HG02588 (cell line): Measurements from ENCODE around the gene ZNF649.
"Not testable (repeated sequence)": the region's sequence is repeated elsewhere in the genome, so short reads cannot be mapped to it uniquely, and the experiment has no call there.

Experiments used
- ATAC-seq: cut with Tn5 transposase; IDR thresholded peaks from one replicate; pipeline ENCODE4 v1.9.1; 2021; ENCODE audit warnings: mild to moderate bottlenecking, moderate library complexity; ENCODE audit not compliant: unreplicated experiment

ZNF649 gene

DNA sequence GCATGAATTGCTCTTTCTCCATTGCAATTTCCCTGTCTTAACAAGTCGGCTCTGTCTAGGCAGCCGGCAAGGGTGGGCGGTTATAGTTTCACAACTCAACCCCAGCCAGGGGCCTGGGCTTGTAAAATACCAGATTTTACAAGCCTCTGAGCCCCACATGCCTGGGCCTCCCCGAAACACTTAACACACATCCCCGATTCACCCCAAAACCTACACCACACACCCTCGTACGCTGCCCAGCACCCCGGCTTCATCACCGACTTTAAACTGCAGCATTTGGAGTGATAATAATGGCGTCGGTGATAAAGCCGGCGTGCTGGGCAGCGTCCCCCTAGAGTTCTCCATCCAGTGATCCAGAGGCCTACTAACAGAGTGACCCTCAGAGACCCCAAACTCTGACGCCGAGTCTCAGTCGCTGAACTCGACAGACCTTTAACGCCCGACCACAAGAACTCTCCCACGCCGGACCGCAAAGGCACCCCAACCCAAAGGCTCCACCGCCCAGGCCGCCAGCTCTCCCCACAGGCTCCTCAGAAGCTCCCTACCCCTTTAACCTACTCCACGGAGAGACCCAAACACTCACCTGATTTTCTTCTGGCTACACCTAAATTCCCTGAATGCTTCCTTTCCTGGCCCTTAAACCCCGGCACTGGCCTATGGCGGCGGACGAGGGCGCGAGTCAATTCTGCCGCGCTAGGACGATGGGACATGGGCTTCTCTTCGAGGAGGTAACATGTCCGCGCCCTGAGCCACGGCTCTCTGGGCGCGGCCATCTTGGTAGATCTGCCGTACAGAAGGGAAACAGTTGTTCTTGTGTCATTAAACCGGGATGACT, at the start of gene ZNF649:
Gene ZNF649, minus strand, starts transcription at position 687 of the 835 bp plus-strand sequence. CDS start 4,910 bp downstream, outside the sequence.
- ATAC-seq, result peak; percentile 87

DNA sequence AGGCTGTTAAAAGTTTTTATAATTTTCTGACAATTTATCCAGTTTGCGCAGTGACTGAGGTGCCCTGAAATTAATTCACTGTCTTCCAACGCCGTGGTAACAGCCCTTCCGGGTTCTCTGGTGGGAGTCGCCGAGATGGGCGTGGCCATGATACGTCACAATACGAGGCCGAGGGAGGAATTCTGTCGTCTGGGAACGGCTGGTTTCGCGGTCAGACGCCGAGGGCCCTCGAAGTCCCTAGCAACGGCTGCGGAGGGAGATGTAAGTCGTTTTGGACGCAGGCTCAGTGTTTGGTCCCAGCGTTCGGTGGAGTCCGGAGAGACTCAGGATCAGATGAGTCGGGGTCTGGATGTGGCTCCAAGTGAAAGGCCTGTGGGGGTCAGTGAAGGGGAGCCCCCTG, 44.2 kb upstream of the ZNF649 start:
- ATAC-seq, result no peak

DNA sequence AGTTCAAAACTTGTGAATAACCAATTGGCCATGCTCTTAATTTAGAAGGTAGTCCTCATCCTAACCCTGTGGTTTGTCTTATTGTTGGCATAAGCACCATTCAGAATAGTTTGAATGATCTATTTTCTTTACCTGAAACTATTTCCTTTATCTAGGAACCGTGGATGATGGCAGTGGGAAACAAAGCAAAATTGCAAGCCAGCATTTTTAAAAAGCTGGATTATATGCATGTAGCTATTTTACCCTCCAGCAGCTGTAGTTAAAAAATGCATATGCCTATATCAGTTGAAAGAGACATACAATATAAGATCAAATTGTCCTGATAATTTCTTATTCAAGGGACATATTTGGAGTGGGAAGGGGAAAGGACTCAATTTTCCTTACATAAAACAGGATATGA, 41.8 kb upstream of the ZNF649 start:
- ATAC-seq, result no peak

DNA sequence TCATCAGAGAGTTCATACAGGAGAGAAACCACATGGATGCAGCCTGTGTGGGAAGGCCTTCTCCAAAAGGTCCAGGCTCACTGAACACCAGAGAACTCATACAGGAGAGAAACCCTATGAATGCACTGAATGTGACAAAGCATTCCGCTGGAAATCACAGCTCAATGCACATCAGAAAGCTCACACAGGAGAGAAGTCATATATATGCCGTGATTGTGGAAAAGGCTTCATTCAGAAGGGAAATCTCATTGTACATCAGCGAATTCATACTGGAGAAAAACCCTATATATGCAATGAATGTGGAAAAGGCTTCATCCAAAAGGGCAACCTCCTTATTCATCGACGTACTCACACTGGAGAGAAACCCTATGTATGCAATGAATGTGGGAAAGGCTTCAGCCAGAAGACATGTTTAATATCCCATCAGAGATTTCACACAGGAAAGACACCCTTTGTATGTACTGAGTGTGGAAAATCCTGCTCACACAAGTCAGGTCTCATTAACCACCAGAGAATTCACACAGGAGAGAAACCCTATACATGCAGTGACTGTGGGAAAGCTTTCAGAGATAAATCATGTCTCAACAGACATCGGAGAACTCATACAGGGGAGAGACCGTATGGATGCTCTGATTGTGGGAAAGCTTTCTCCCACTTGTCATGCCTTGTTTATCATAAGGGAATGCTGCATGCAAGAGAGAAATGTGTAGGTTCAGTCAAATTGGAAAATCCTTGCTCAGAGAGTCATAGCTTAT, 40.2 kb upstream of the ZNF649 start:
- ATAC-seq, result no peak

DNA sequence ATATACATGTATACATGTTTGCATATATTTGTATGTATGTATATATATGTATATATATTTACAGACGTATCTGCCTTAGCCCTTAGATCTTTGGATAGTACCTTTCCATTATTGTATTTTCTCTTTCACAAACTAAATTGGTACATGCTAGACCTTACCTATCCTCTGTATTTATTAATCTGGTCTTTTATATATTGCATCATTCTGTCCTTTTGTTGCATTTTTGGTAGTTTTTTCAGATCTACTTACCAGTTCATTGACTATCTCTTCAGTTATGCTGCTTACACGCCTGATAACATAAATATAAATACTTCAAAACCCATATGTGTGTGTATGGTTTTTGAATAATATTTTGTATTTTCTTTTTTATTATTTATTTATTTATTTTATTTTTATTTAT, 34.1 kb upstream of the ZNF649 start:
- no peak for ATAC-seq

DNA sequence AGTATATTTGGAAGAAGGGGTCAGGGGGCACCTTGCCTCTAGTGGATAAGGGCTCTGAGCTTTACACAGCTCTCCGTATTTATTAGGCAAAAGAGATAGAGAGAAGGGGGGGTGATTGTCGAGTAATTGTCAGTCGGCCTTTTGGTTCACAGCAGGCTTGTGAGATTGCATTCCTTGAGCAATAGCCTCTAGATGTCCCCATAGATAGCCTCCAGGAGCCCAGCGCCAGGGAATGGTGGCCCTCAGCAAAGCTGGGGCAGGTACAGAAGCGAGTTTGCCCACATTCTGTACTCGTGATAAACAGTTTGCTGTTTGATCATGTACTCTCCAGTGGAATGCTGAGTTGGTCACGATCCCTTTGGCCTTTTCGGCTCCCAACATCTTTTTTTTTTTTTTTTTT, 27.1 kb upstream of the ZNF649 start:
- no peak for ATAC-seq

DNA sequence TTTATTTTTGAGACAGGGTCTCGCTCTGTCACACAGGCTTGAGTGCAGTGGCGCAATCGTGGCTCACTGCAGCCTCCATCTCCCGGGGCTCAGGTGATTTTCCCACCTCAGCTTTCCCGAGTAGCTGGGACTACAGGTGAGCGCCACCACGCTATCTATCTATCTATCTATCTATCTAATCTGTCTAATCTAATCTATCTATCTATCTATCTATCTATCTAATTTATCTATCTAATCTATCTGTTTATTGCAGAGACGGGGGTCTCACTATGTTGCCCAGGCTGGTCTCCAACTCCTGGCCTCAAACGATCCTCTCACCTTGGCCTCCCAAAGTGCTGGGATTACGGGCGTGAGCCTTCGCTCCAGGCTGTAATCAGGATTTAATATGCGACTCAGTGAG, 23.0 kb upstream of the ZNF649 start:
- ATAC-seq, result no peak

DNA sequence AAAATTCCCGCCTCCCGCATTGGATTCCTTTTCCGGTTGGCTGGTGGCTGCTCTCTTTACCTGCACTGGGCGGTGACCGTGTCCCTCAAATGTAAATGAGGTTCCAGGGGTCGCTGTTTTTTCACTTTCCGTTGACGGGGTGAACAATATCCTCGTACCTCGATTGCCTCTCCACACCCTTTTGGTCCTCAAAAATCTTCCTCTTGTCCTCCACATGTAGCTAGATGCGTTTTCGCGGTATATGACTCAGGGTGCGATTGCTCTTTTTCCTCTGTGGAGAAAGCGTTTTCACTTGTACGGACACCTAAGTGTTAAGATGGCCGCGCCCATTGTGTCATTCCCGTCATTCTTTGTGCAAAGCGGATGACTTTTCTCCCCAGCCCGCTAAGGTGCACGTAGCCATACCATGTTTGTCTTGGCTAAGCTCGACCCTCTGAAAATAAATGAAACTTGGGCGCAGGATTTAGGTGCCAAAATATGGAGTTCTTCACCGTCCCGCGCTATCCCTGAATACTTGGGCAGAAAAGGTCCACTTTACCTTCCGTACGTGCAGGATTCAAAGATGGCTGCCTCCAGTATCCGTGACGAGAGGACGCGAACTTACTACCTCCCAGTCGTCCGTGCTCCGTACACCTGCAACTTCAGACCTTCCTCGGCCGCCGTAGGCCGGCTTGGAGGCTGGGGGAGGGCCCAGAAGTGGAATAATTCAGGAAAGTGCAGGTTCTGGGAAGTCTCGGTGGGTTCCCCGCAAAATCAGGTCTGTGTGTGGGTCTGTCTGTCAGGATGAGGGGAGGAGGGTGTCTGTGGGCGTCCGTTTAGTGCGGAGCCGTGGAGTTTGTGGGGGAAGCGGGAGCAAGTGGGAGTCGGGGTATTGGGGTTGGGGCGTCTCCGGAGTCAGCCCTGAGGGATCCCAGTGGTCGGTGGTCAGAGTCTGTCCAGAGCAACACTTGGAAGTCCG, 22.2 kb upstream of the ZNF649 start, which contains the start of gene ZNF613:
Gene ZNF613, plus strand, starts transcription at position 689 of the 958 bp plus-strand sequence. CDS start 8,749 bp downstream, outside the sequence.
- peak; percentile 90 for ATAC-seq

DNA sequence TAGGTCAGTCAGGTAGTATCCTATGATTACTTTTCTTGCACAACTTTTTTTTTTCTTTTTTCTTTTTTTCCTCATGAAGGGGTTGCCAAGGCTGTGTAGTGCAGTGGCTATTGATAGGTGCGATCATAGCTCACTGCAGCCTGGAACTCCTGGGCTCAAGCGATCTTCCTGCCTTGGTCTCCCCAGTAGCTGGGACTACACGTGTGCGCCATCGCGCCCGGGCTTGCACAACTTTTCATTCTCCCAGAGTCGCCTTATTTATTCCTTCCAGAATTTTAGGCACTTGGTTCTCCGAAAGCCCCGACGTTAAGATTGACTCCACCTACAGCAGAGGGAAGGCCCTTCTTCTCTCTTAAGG, 21.6 kb upstream of the ZNF649 start:
- ATAC-seq, result no peak

DNA sequence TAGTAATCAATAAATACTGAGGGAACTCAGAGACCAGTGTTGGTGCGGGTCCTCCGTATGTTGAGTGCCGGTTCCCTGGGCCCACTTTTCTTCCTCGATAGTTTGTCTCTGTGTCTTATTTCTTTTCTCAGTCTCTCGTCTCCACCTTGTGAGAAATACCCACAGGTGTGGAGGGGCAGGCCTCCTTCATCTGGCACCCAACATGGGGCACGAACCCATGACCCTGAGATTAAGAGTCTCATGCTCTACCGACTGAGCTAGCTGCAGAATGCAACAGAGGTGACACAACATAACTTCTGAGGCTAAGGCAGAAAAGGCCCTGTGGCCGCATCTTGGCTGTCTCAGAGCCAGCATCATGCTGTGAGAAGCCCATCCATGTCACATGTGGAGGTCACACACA, 17.1 kb upstream of the ZNF649 start:
- no peak for ATAC-seq

DNA sequence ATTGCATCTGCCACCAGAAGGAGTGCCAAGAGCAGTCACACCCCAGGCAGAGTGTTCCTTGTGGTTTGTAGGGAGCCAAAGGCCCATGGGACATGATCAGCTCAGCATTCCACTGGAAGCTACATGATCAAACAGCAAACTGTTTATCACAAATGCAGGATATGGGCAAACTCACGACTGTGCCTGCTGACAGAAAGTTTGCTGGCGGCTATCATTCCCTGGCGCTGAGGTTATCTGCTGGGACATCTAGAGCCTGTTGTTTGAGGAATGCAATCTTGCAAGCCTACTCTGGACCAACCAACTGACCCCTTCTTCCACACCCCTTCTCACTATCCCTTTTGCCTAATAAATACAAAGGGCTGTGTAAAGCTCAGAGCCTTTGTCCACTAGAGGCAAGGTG, 14.8 kb upstream of the ZNF649 start:
- ATAC-seq, result no peak

DNA sequence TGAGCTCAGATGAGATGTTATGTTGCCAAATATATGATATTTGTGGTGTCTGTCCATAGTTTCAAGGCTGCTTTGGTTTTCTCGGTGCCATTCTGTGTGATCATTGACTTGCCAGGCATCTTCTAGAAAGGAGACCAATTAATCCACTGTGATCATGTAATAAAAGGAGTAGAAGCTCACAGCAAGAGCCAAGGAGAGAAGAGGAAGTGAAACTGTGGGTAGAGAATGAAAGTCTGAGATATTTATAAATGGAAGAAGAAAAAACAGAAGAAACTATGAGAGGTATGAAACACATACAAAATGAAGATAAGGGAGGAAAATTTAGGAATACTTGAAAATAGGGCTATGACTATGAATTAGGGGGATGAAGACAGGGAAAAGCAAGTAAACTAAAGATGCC, 11.3 kb upstream of the ZNF649 start:
- ATAC-seq, result no peak

DNA sequence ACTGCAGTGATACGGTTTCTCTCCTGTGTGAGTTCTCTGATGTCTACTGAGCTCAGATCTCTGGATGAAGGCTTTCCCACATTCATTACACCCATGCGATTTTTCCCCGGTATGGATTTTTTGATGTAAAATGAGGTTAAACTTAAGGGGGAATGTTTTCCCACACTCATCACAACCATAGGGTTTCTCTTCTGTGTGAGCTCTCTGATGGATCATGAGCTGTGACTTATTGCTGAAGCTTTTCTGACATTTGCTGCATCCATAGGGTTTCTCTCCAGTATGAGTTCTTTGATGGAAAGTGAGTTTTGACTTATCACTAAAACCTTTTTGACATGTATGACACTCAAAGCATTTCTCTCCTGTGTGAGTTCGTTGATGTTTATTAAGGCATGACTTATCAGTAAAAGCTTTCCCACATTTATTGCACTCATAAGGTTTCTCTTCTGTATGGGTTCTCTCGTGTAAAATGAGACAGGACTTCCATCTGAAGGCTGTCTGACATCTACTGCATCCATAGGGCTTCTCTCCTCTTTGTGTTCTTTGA, 10.6 kb upstream of the ZNF649 start:
- ATAC-seq, result no peak

DNA sequence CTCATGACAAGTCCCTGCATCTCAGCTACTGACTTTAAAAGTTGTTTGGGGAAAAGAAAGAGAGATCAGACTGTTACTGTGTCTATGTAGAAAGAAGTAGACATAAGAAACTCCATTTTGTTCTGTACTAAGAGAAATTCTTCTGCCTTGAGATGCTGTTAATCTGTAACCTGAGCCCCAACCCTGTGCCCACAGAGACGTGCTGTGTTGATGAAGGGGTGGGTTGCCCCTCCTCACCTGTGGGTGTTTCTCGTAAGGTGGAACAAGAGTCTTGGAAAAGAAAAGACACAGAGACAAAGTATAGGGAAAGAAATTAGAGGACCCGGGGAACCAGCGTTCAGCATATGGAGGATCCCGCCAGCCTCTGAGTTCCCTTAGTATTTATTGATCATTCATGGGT, 3.2 kb upstream of the ZNF649 start:
- ATAC-seq, result not testable (repeated sequence)

DNA sequence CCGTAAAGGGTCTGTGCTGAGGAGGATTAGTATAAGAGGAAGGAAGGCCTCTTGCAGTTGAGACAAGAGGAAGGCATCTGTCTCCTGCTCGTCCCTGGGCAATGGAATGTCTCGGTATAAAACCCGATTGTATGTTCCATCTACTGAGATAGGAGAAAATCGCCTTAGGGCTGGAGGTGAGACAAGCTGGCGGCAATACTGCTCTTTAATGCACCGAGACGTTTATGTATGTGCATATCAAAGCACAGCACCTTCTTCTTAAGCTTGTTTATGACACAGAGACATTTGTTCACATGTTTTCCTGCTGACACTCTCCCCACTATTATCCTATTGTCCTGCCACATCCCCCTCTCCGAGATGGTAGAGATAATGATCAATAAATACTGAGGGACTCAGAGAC, 1.3 kb upstream of the ZNF649 start:
- ATAC-seq, result not testable (repeated sequence)

DNA sequence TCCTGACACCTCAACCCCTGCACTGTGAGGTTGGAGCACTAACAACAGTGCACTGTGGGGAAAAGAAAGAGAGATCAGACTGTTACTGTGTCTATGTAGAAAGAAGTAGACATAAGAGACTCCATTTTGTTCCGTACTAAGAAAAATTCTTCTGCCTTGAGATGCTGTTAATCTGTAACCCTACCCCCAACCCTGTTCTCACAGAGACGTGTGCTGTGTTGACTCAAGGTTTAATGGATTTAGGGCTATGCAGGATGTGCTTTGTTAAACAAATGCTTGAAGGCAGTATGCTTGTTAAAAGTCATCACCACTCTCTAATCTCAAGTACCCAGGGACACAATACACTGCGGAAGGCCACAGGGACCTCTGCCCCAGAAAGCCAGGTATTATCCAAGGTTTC, 822 bp upstream of the ZNF649 start:
- not testable (repeated sequence) for ATAC-seq

DNA sequence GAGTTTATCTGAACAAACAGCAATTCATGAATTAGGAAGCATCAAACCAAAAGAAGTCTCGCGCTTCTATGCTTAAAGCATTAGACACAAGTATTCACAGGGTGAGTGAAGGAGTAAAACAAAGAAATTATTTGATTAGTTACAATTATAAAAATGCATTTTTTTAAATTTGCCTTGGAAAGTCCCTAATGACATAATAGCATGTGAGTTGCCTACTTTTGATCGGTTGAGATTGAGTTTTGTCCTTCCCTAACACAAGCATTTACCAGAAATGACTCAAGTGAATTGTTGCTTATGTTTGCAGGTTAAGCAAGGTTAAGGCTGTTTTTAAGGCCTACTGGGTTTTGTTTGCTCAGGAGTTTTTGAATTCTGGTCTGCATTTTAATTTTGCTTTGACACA, 389 bp upstream of the ZNF649 start:
- no peak for ATAC-seq

DNA sequence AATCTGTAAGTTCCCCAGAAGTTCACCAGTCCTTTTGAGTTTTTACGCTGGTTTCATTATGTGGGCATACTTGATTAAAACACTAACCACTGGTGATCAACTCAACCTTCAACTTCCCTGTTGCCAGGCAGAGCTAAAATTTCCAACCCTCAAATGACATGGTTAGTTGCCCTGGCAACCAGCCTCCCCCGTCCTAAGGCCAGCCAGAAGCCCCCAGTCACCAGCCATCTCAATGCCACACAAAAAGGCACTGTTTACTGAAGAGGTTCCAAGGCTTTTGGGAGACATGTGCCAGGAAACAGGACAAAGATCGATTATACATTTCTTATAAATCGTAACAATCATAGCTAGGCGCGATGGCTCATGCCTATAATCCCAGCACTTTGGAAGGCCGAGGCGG, 1.6 kb downstream of the ZNF649 start:
- ATAC-seq, result no peak

DNA sequence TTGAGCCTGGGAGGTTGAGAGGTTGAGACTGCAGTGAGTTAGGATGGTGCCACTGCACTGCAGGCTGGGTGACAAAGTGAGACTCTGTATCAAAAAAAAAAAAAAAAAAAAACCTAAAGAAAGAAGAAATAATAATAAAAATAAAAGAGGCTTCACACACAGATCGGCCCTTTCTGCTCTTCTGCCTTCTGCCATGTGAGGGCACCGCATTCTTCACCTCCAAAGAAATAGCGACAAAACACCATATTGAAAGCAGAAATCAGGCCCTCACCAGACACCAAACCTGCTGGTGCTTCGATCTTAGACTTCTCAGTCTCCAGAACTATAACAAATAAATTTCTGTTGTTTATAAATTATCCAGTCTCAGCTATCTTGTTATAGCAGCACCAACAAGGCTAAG, 3.0 kb downstream of the ZNF649 start:
- no peak for ATAC-seq

DNA sequence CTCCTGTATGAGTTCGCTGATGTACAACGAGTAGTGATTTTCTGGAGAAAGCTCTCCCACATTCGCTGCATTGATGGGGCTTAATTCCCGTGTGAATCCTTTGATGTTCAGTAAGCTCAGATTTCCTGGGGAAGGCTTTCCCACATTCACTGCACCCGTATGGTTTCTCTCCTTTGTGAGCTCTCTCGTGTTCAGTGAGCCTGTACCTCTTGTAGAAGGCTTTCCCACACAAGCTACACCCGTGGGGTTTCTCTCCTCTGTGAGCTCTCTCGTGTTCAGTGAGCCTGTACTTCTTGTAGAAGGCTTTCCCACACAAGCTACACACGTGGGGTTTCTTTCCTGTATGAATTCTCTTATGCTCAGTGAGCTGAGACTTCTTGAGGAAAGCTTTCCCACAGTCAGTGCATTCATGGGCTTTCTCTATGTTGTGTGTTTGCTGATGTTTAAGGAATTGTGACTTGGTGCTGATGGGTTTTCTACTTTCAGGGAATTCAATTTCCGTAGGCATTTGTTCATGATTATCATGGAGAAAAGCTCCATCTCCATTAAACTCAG, 13.5 kb downstream of the ZNF649 start:
- no peak for ATAC-seq
